Upper lobe of left lung (tissue), 4 donors: ENCODE results near the gene NXPH3.

Experiments used
- CTCF ChIP-seq, 6 experiments: fragments of 450-650 bp in 4 of 6; fragments of 200-600 bp in 2 of 6; sonication (generic) in 2 of 6; IDR thresholded peaks; one replicate each; pipeline ENCODE4 v1.5.1; 2016 to 2019; ENCODE audit warnings: antibody characterized with exemption in 6 of 6
- EP300 ChIP-seq, 4 donors: sonication (generic); formaldehyde crosslinking; IDR thresholded peaks; one replicate each; pipeline ENCODE4 v1.5.1; 2017; ENCODE audit warnings: antibody characterized with exemption in 4 of 4, control low read depth in 2 of 4
- POLR2AphosphoS5 ChIP-seq, 2 donors: sonication (generic); formaldehyde crosslinking; IDR thresholded peaks; one replicate each; pipeline ENCODE4 v1.5.1; 2017; ENCODE audit warnings: antibody characterized with exemption in 2 of 2

- no peak for TF ChIP-seq CTCF (IDR thresholded peaks at IDR 0.05)
- no peak for TF ChIP-seq POLR2AphosphoS5 (IDR thresholded peaks at IDR 0.05)
- no peak for TF ChIP-seq EP300 (IDR thresholded peaks at IDR 0.05)
These were observed 27.6 kb upstream of the NXPH3 start for GRCh38 chr17:49548051-49548505.
